ENCODE data around the gene DSE.

The DSE gene

DNA sequence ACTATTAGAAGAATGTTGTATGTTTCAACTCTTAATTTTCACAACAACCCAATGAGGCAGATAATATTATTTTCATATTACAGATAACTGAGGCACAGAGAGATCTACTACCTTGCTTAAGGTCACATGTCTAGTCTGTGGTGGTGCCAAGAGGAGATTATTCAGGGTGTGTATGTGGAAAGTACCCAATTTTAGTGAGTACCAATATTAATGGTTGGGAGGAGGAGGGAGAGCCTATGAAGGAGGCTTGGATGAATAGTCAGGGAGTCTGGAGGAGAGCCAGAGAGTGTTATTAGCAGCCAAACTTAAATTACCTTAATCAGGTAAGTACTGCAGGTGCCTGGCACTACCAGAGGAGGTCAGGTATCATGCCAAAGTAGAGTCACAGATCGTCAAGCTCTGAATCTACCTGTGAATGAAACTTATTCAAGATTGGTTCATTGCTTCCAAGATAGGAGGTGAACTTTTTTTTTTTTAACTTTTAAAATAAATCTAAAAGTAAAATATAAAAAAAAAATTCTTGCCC is 79.5 kb downstream of the DSE start:
- peak; percentile 93 for DNase-seq

DNA sequence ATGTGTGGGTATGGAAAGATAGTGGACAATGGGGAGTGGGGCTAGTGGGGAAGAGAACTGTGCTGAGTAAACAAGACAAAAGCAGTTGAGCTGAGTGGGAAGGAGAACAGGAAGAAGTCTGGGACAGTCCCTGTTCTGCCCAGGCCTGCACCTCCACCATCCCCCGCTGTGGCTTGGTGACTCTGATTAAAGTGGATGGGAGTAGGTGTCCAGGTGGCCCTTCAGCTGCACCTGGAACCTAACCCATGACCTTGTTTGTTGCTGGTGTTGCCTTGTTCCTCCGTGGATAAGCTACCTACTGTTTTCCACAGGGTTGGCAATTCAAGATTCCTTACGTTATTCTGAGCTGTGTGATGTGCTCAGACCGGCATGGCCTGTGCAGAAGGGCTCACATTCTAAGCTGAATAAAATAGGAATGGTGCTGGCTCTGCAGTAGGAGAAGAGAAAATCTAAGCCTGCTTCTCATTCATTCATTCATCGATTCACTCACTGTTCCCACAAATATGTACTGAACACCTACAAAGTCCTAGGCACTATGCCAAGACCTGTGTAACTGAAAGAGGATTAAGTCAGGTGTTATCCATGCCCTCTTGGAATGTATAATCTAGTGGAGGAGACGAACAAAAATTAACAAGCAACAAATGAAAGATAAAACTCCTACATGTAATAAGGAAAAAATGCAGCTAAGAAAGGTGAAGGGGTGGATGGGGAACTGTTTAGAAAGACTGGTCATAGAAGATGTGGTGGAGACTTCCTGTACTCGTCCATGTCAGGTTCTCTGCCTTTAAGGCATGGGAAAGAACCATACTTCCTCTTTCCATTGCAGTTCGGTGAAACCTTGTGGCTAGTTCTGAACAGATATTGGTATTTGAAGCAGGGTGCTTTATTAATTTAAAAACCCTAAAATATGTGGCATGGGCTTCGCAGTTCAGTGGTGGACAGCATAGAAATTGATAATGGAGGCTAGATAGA is 80.3 kb downstream of the DSE start:
- peak; percentile 64 for DNase-seq

DNA sequence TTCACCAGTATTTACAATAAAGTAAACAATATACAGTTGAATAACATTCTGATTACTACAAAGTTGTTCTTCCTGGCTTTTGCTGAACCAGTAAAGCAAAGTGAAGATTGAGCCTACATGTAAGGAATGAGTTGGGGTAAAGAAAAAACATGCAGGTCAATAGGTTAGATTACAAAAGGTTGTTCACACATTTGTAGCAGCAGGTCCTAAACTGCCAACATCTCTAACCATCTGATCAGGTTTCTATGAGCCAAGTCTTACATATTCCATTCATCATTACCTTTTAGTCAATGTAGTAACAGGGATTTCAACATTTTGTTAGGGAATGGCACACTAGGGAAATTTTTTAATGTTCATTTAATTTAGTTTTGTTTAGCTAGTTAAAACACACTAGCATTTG is 81.2 kb downstream of the DSE start:
- no peak for DNase-seq

DNA sequence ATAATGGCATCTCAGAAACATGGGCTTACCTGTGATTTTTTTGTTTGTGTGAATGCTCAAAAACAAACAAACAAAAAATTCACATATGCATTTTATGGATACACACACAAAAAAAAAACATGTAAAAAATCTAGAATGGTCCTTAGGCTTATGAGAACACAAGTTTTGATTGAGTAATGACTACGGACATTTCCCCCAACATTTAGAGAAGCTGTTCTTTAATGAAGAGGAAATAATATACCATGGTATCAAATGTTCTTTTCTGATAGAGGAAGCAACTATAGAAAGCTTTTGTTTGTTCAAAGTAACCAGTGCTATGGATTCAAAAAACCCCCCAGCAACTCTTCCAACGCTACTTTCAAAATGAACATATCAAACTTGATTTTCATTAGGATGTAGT is 81.8 kb downstream of the DSE start:
- no peak for DNase-seq

DNA sequence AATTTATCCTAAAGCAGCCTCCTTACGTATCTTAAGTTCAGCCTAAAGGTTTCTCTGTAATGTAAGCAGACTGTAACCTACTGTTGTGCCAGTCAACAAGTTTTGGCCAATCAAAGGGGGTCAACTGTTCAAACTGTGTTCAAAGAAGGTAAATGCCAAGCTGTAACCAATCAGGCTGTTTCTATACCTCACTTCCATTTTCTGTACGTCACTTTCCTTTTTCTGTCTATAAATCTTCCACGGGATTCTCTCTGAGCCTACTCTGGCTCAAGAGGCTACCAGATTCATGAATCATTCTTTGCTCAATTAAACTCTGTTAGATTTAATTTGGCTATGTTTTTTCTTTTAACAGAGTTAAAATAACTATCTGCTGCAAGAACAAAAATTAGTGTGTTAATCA is 85.4 kb downstream of the DSE start:
- no peak for DNase-seq

DNA sequence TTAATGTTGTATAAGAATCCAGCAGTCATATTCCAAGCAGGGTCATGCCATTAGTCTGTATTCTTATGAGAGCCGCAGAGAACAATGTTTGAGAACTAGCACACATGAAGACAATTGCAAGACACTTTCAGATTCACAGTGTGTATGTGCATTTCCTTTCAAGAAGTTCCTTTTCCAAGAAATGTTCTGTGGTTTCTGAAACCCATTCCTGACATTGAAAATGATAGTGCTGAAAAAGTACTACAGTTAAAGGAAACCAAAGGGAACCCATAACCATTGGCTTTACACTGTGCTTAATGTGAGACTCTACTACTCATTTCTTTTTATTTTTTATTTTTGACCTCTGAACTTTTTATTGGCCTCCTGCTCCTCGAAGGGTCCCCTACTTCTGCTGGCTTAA is 86.2 kb downstream of the DSE start:
- DNase-seq = no peak

DNA sequence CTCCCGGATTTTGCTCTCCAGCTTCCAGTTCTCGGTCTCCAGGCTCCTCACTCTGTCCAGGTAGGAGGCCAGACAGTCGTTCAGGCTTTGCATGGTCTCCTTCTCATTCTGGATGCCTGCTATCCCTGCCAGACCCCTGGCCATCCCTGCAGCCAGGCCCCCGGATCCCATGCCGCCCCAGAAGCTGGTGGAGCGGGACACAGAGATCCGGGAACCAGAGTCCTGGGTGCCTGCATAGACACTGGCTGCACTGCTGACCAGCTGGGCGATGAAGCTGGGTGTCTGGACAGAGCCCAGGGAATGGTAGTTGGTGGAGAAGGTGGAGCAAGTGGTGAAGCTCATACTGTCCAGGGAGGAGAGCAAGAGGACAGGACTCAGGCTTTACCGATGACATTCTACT is 87.5 kb downstream of the DSE start:
- DNase-seq = no peak

DNA sequence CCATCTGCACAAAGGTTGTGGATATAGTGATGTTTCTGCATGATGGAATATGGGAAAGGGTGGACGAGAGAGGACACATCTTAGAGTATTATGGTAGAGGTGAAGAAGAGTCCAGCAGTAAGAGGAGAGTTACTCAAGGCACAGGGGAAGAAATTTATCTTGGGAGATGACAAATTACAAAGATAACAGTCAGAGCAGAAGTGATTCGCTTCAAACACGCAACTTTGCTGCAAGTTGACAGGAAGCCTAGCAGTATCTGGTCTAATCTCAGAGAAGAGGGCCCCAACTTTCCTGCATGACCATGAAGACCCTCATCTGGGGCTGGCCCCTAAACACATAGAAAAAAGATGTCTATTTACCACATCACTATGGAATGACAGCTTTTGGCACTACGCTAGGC is 89.2 kb downstream of the DSE start:
- no peak for DNase-seq

DNA sequence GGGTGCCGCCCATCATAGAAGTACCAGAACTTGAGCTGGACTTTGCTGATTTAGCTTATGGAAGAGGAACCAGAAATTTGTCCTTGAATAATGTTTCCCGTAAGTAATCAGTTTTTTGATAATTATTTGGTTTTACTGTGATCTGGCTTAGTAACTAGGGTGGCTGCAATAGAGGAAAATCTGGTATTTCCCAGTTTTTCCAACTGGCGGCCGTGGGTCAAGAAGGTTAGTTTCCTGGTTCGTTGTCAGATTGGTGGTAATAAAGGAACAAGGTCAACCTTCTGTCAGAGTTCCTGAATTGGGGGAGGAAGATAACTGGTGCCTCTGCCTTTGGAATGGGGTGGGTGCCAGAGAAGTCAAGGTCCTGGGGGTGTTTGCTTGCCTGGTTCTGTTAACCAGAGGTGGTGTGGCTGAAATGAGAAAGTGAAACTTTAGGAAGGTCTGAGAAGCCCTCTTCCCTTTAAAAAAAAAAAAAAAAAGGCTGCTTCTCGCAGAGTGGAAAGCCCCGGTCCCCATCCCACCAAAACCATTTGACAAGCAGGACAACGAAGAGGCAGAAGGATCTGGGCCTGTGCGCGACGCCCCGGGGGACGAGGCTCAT is 90.7 kb downstream of the DSE start, which contains the start of gene CALHM6:
Gene CALHM6, plus strand, starts transcription at position 45 of the 601 bp plus-strand sequence. Its CDS starts 555 bp downstream, at position 600.
- DNase-seq = no peak

DNA sequence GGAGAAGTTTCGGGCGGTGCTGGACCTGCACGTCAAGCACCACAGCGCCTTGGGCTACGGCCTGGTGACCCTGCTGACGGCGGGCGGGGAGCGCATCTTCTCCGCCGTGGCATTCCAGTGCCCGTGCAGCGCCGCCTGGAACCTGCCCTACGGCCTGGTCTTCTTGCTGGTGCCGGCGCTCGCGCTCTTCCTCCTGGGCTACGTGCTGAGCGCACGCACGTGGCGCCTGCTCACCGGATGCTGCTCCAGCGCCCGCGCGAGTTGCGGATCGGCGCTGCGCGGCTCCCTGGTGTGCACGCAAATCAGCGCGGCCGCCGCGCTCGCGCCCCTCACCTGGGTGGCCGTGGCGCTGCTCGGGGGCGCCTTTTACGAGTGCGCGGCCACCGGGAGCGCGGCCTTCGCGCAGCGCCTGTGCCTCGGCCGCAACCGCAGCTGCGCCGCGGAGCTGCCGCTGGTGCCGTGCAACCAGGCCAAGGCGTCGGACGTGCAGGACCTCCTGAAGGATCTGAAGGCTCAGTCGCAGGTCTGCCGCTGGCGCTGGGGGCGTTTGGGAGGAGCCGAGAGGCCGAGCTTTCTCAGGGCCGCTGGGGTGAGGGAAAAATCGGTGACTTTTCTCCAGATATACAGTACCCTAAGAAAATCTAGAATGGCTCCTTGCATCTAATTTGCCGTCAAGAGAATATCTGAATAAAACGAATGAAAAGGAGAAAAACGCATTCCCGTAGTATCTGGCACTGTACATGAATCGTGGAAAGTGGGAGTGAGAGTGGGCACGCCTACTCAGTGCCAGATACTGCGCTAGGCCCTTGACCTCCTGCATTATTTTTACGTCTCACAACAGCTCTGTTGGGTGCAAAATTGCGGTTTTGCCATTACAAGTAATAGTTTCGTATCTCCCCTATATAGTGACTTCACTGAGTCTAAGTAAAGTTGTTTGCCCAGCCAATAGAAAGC is 91.5 kb downstream of the DSE start:
- DNase-seq = peak; percentile 11

DNA sequence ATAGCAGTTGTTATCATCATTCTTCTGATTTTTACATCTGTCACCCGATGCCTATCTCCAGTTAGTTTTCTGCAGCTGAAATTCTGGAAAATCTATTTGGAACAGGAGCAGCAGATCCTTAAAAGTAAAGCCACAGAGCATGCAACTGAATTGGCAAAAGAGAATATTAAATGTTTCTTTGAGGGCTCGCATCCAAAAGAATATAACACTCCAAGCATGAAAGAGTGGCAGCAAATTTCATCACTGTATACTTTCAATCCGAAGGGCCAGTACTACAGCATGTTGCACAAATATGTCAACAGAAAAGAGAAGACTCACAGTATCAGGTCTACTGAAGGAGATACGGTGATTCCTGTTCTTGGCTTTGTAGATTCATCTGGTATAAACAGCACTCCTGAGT is 92.6 kb downstream of the DSE start:
- peak; percentile 52 for DNase-seq

DNA sequence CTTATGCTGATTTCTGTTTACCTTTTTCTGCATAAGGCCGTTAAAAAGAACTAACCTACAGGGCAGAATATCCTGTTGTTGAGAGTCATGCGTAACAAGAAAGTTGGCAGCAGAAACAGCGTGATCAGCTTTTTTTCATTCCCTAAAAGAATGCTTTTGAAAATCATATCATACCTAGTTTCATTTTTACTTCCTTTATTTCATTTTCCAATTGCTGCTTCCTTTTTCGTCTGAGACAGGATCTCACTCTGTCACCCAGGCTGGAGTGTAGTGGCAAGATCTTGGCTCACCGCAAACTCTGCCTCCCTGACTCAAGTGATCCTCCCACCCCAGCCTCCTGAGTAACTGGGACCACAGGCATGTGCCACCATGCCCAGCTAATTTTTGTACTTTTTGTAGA is 94.5 kb downstream of the DSE start:
- DNase-seq = peak; percentile 49

DNA sequence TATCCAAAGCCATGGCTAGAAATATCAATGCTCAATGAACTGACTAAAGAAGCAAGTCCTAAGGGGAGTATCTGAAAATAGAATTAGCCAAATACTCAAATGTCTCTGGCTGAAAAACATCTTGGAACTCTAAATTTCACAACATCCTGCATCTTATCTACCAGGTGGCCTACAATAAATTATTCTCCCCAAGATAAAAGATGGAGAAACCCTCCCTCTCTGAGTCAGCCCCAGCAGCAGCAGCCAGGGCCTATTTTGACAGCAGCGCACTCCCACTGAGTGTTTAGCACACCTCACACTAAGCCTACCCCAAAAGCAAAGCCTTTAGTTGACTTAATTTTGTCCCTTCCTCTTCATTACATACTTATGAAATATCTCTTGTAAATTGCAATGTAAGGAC is 96.3 kb downstream of the DSE start:
- DNase-seq = no peak

DNA sequence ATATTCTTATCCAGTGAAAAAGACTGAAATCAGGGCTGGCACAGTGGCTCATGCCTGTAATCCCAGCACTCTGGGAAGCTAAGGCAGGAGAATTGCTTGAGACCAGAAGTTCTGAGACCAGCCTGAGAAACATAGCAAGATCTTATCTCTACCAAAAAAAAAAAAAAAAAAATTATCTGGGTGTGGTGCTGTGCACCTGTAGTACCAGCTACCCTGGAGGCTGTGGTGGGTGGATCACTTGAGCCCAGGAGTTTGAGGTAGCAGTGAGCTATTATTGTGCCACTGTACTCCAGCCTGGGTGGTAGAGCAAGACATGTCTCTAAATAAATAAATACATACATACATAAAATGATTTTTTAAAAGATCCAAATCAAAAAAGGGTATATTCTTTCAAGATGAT is 96.8 kb downstream of the DSE start:
- DNase-seq = no peak

DNA sequence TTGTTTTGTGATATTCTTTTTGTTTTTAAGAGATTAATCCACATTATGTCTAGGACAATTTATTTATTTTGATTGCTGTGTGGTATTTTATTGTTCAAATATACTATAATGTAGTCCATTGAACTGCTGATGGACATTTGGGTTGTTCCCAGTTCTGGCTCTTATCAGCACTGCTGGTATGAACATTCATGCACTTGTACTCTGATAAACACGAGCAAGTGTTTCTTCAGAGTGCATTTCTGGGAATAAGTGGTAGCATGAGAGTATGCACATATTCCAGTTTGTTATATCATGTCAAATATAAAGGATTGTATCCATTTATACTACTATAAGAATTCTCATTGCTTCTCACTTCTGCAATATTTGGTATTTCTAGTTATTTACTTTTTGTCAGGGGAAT is 97.5 kb downstream of the DSE start:
- DNase-seq = no peak

DNA sequence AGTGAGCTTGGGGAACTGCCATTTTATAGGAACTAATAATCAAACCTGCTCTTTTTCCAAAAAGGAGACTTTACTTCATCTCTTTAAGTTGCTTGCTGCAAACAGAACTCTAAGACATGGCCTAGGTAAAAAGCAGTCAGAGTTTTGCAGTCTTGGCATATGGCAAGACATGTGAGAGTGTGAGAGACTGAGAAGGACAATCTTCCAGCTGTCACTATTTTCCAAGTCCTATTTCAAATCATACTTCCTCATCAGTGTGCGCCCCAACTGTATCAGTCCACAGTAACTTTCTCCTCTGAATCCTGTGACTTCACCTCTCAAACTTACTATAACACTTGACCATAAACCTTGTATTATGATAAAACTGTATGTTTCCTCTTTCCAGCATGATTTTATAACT is 100.8 kb downstream of the DSE start:
- DNase-seq = no peak

DNA sequence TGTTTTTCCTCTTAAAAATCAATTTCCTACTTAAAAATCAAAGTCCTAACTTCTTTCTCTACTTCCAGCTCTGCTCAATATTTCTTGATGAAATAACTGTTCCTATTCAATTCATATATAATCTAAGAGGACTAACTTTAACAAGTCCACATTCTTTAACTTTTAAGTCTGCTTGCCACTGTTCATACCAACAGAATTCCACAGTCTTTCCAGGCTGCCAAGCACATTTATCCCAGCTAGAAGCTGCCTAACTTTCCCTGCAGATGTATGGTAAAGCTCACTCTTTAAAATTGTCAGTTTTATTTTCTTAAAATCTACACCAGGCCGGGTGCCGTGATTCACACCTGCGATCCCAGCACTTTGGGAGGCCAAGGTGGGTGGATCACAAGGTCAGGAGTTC is 102.0 kb downstream of the DSE start:
- DNase-seq = no peak

DNA sequence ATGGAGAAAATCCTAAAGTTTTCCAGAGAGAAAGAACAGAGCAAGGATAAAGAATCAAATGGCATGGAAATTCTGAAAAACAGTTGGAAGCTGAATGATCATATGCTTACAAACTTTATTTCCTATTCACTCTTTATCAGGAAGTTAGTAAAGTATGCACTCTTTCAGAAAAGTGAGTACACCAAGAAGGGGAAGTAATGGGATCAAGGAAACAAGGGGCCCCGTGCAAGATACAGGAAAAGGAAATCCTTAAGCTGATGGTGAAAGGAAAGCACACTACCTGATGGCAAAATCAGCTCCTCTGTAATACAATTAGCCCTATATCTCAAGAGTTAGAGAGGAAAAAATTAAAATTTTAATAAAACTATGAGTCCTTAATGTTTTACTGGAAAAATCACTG is 104.4 kb downstream of the DSE start:
- no peak for DNase-seq

DNA sequence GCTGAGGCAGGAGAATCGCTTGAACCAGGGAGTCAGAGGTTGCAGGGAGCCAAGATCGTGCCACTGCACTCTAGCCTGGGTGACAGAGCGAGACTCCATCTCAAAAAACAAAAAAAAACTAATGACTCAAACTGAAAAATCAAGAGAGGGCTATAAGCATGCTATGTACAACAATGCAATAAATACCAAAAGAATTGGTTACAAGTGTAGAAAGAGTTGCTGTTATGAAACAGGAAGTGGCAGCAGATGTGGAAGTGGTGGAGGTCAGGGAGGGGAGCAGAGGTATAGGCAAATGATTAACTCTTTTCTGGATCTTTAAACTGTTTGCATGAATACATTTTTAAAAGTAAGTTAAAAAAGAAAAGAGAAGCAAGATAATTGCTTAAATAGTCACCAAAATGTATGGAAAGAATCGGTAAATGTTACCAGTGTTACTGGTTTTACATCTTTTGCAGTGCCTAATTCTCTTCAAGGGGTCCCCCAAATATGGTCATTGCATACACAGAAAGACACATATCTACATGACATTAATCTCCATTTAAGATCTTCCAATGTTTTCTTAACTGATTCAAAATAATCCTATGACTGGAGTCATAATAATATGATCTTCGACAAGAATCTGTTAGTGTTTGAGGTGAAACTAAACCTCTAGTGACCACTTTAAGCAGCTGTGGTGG is 105.4 kb downstream of the DSE start:
- DNase-seq = no peak

DNA sequence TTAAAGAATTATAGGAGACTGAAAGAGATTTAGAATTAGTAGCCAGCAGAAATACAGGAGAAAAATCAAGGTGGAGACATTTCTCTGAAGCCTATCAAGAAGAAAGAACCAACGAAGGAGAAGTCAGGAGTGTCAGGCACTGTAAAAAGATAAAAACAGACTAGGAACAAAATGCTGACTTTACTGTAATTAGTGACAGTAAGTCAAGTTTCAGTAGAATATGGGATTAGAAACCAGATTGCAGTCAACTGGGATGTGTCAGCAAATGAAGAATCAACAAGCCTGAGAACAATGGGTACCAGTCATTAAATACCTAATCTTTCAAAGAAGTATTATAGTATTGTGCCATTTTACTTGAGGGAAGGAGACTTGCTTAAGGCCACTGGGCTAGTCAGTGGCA is 112.0 kb downstream of the DSE start:
- no peak for DNase-seq

DNA sequence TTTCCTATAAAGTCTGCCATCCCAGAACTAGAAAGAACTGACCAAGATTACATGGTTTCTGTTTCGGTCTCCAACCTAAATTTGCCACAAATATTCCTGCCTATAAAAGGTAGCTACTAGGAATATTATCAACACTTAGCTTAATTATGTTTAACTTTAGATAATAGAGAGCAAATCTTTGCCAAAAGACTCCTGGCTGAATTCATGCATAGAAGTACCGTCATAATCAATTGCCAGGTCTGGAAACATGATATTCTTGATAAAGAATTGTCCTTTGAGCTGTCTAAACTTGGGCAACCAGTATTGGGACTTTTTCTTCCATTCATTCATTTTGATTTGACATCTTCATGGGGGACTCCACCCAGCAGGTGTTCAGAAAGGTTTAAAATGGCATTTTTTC is 112.9 kb downstream of the DSE start:
- DNase-seq = no peak

DNA sequence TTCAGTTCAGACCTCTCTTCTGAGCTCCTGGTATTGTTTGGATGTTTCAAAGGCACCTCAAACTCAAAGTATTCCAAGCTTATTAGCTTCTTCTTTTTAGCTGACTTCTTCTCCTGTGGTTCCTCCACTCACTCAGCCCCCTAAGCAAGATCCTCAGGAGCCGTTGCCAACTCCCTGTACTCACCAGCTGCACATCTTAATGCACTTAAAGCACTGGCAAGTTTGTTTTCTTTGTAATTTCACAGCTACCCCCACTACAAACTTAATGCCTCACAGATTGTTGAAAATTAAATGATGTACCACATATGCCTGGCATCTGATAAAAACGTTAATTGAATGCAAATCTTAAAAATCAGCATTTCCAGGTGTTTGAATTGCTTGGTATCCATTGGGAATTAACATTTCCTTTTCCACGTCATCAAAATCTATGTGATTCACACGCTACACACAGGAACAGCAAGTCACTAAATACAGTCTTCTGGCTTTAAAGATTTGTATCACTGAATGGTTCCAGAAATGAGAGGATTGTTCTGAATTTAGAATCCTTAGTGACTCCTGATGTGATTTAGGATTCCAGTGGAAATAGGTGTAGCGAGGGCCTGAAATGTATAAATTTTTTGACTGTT is 114.9 kb downstream of the DSE start:
- DNase-seq = peak; percentile 58

Data from DMS79 treated with DMSO at 0.1 percent for 48 hours (cell line).